A673 (cell line): ENCODE measurements around the gene KIF12.
"Not testable (repeated sequence)": the region's sequence is repeated elsewhere in the genome, so short reads cannot be mapped to it uniquely, and the experiment has no call there.

Experiments
- CTCF ChIP-seq: fragments of 300-800, 200-600 bp; sonication (generic); conservative IDR thresholded peaks from 2 replicates; pipeline ENCODE4 v1.5.1; 2017; ENCODE audit warnings: low read depth, mild to moderate bottlenecking, antibody characterized with exemption, low read length, moderate library complexity, mixed read lengths
- EZH2 ChIP-seq: fragments of 200-600 bp; sonication (generic); IDR thresholded peaks from 2 replicates; pipeline ENCODE4 v1.6.1; 2017; ENCODE audit warnings: borderline replicate concordance, low read depth, mild to moderate bottlenecking, mixed read lengths, antibody characterized with exemption, low read length; ENCODE audit not compliant: poor library complexity, severe bottlenecking

GRCh38 chr9:114128759-114129158 is 29.7 kb upstream of the KIF12 start:
- not testable (repeated sequence) for TF ChIP-seq EZH2, CTCF
